Measurements from ENCODE around the gene PHIP. TPM values are rescaled to one million over a fixed set of nuclear protein-coding genes. Genes with fewer than 3 reads are reported as not detected.

Gene PHIP
- total RNA-seq, 1 experiment from 2014 or later: 29.0 TPM

DNA sequence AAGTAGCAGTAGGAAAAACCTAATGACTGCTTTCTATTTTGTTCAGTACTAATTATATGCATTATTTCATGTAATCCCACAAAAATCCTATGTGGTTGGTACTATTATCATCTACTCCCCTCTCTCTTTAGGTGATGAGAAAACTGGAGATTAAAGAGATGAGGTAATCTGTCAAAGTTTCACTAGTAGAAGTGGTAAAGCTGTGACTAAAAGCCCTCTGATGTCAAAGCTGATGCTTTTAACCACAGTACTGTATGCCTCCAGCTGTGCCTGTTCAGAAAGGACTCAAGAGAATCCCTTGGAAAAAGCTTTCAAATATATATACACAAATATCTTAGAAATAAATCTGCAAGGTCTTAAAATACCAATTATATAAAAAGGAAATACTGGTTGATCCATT is 38.0 kb downstream of the PHIP start:
- Histone ChIP-seq H3F3A (ENCODE audit: insufficient read depth, low read depth) (no peaks in the 10 kb centered on the region), H3K36me3 (ENCODE audit: low read depth) (0 out of 2 replicates have a peak, but pooled peaks cover 10% of the 10 kb centered on the region), H4K20me1 (ENCODE audit: insufficient read depth) (no peaks in the 10 kb centered on the region), H2AFZ (no peak overlapping the region), H3K4me3 (no peak overlapping the region), H3K79me2 (ENCODE audit: low read depth) (no peaks in the 10 kb centered on the region), H3K4me1 (replicated peaks; ENCODE audit: insufficient read depth) (no peaks in the 10 kb centered on the region), H3K9me3 (ENCODE audit: insufficient read depth, low read depth) (no peaks in the 10 kb centered on the region), H3K4me2 (no peak overlapping the region), H3K27me3 (ENCODE audit: insufficient read depth, low read depth) (no peaks in the 10 kb centered on the region), H3K9me2 (ENCODE audit: insufficient read depth) (no peaks in the 10 kb centered on the region), H3K27ac (no peak overlapping the region)
- TF ChIP-seq, protein P1, sequence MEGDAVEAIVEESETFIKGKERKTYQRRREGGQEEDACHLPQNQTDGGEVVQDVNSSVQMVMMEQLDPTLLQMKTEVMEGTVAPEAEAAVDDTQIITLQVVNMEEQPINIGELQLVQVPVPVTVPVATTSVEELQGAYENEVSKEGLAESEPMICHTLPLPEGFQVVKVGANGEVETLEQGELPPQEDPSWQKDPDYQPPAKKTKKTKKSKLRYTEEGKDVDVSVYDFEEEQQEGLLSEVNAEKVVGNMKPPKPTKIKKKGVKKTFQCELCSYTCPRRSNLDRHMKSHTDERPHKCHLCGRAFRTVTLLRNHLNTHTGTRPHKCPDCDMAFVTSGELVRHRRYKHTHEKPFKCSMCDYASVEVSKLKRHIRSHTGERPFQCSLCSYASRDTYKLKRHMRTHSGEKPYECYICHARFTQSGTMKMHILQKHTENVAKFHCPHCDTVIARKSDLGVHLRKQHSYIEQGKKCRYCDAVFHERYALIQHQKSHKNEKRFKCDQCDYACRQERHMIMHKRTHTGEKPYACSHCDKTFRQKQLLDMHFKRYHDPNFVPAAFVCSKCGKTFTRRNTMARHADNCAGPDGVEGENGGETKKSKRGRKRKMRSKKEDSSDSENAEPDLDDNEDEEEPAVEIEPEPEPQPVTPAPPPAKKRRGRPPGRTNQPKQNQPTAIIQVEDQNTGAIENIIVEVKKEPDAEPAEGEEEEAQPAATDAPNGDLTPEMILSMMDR (conservative IDR thresholded peaks at IDR 0.05): no peak
- TF ChIP-seq EZH2 (IDR thresholded peaks at IDR 0.05; ENCODE audit: low read depth): no peak
- no TSS peak for BruUV-seq (replicated peaks)
- POLR2A ChIA-PET (ENCODE audit: unreplicated experiment): interaction anchor here (0.7 kb wide), 1 partner anchor 193 kb away, joined by 3 read pairs; no protein-coding TSS in a partner anchor
- no peak for DNase-seq
- CTCF ChIA-PET: no interaction called here
- intact Hi-C loops (cut with micrococcal nuclease; ENCODE audit: unreplicated experiment): no loop called here

DNA sequence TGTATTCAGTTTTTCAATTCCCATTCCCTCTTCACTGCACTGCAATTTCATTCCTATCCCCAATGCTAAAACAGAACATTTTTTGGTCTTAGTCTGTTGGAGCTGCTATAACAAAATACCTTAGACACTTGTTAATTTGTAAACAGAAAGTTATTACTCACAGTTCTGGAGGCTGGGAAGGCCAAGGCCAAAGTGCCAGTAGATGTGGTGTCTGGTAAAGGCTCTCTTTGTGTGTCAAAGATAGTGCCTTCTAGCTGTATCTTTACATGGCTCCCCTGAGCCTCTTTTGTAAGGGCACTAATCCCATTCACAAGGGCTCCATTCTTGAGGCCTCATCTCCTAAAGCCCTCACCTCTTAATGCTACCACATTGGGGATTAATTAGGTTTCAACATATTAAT is 40.0 kb downstream of the PHIP start:
- BruUV-seq (replicated peaks): no TSS peak
- Histone ChIP-seq H3K79me2 (ENCODE audit: low read depth) (no peaks in the 10 kb centered on the region), H3K4me2 (no peak overlapping the region), H3K36me3 (ENCODE audit: low read depth) (0 out of 2 replicates have a peak, but pooled peaks cover 10% of the 10 kb centered on the region), H3K4me1 (replicated peaks; ENCODE audit: insufficient read depth) (no peaks in the 10 kb centered on the region), H3K9me2 (ENCODE audit: insufficient read depth) (no peaks in the 10 kb centered on the region), H4K20me1 (ENCODE audit: insufficient read depth) (no peaks in the 10 kb centered on the region), H3K27ac (no peak overlapping the region), H2AFZ (no peak overlapping the region), H3K4me3 (no peak overlapping the region), H3F3A (ENCODE audit: insufficient read depth, low read depth) (no peaks in the 10 kb centered on the region), H3K9me3 (ENCODE audit: insufficient read depth, low read depth) (no peaks in the 10 kb centered on the region), H3K27me3 (ENCODE audit: insufficient read depth, low read depth) (no peaks in the 10 kb centered on the region)
- CTCF ChIA-PET: no interaction called here
- intact Hi-C loops (cut with micrococcal nuclease; ENCODE audit: unreplicated experiment): loop anchor here (5.0 kb wide), 1 partner anchor 34 kb away; no protein-coding TSS in a partner anchor
- POLR2A ChIA-PET (ENCODE audit: unreplicated experiment): no interaction called here
- DNase-seq: no peak
- TF ChIP-seq EZH2 (IDR thresholded peaks at IDR 0.05; ENCODE audit: low read depth): no peak
- TF ChIP-seq, protein P1 (conservative IDR thresholded peaks at IDR 0.05): no peak

DNA sequence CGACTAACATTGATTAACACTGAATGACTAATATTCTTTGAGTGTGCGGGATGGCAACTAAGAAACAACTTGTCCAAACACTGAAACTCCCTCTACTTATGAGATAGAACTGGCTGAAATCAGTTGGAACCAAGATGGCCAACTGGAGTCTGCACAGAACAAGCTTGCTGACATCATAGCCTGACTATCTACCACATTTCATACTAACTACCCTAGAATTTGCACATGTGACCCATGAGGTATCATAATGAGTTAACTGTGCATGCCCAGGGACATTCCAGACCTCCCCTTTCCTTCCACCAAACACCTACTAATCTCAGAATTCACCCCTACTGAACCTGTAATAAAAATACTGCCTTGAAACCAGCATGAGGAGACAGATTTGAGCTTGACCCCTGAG is 43.2 kb downstream of the PHIP start:
- Histone ChIP-seq H3K27me3 (ENCODE audit: insufficient read depth, low read depth) (no peaks in the 10 kb centered on the region), H2AFZ (no peak overlapping the region), H3K4me1 (replicated peaks; ENCODE audit: insufficient read depth) (no peaks in the 10 kb centered on the region), H3K36me3 (ENCODE audit: low read depth) (0 out of 2 replicates have a peak, but pooled peaks cover 4% of the 10 kb centered on the region), H3K27ac (no peak overlapping the region), H3K4me3 (no peak overlapping the region), H4K20me1 (ENCODE audit: insufficient read depth) (0 out of 2 replicates have a peak, but pooled peaks cover 4% of the 10 kb centered on the region), H3K4me2 (no peak overlapping the region), H3K79me2 (ENCODE audit: low read depth) (no peaks in the 10 kb centered on the region), H3K9me3 (ENCODE audit: insufficient read depth, low read depth) (no peaks in the 10 kb centered on the region), H3K9me2 (ENCODE audit: insufficient read depth) (no peaks in the 10 kb centered on the region), H3F3A (ENCODE audit: insufficient read depth, low read depth) (no peaks in the 10 kb centered on the region)
- POLR2A ChIA-PET (ENCODE audit: unreplicated experiment): no interaction called here
- TF ChIP-seq EZH2 (IDR thresholded peaks at IDR 0.05; ENCODE audit: low read depth): no peak
- TF ChIP-seq, protein P1 (conservative IDR thresholded peaks at IDR 0.05): no peak
- intact Hi-C loops (cut with micrococcal nuclease; ENCODE audit: unreplicated experiment): loop anchor here (5.0 kb wide), 1 partner anchor 37 kb away; no protein-coding TSS in a partner anchor
- DNase-seq: no peak
- no TSS peak for BruUV-seq (replicated peaks)
- CTCF ChIA-PET: no interaction called here

All from PC-9 (cell line).